Measurements from ENCODE around the gene ZNF611. TPM values are rescaled to one million over a fixed set of nuclear protein-coding genes. Genes with fewer than 3 reads are reported as not detected.
A peak's percentile ranks its signal among the peaks of the same experiment; 100 is the strongest.
"Not testable (repeated sequence)": the region's sequence is repeated elsewhere in the genome, so short reads cannot be mapped to it uniquely, and the experiment has no call there.

The ZNF611 gene
- total and polyA plus RNA-seq, 7 donors, result 1.4 to 9.2 (median 4.1) TPM

GRCh38 chr19:52691215-52691610, 43.6 kb downstream of the ZNF611 start:
- peaks cover 0 to 12% (median 0%) of the 10 kb centered on the region in 3 donors for H3K27me3 ChIP-seq (ENCODE audit: insufficient read depth in 3 of 3, low read length in 2 of 3)
- H3K4me3 ChIP-seq, result peak overlapping the region; percentile 69
- intact Hi-C loops (cut with DNase I), result loop anchor here in 1 of 2 donors (2.0 kb wide), 1 partner anchor 44 kb away; the partner anchor contains the start of gene ZNF611
- TF ChIP-seq CTCF (IDR thresholded peaks at IDR 0.05), result no peak
- DNase-seq (peak in 1 of 2 donors; percentile 15), ATAC-seq (no peak)
- no peaks in the 10 kb centered on the region for H3K36me3 ChIP-seq (ENCODE audit: insufficient read depth in 1 of 2, low read depth in 1 of 2)
- peak overlapping the region; percentile 72 for H3K27ac ChIP-seq
- peaks cover 4% of the 10 kb centered on the region for H3K4me1 ChIP-seq
- WGBS, 3 donors, result 22 to 26% (median 25%) methylated on average over 15 of the region's 15 CpGs
- H3K9me3 ChIP-seq, result no peaks in the 10 kb centered on the region

DNA sequence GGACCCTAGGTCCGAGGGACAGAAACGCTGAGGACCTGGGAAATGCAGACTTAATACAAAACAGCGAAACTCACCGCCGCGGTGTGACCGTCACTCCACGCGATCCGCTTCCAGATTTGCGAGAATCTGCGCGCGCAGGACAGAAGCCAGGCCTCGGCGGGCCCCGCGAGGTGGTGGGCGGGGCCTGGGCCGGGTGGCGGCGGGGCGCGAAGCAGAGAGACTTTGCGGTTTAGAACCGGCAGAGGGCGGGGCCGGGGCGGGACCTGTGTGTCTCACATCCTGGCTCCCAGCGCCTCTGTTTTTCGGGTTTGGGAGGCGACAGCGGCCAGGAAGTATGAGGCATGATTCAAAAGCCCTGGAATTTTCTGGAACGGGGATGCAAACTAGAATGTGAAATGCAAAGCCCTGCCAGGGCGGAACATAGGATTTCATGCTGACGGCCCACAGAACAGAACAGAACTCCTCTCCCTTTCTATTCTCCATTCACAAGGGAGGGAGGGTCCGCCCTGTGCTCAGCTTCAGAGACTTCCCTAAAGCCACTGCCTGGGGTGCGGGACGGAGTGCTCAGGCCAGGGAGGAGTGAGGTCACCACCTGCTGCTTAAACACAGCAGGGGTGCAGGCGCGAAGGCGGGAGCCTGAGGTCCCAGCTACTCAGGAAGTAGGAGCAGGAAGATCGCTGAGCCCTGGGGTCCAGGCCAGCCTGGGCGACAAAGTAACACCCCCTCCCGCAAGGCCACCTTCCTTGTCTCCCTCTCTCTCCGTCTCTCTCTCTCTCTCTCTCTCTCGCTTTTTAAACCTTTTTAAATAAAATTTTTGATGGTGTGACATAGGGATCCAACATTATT, 44.3 kb downstream of the ZNF611 start:
- Histone ChIP-seq H3K27ac (peak overlapping the region; percentile 72), H3K4me1 (peaks cover 4% of the 10 kb centered on the region), H3K4me3 (peak overlapping the region; percentile 69), H3K27me3 (ENCODE audit: insufficient read depth in 3 of 3, low read length in 2 of 3) (peaks cover 0 to 12% (median 0%) of the 10 kb centered on the region in 3 donors), H3K9me3 (no peaks in the 10 kb centered on the region), H3K36me3 (ENCODE audit: insufficient read depth in 1 of 2, low read depth in 1 of 2) (no peaks in the 10 kb centered on the region)
- peak; percentile 96 for DNase-seq
- 0 to 1% (median 1%) methylated on average over 40 to 47 of the region's 47 CpGs for WGBS, 3 donors
- ATAC-seq, result peak; percentile 98 to 99 (median 99)
- TF ChIP-seq CTCF (IDR thresholded peaks at IDR 0.05), result peak; percentile 30
- intact Hi-C loops (cut with DNase I), result loop anchor here in 1 of 2 donors (2.0 kb wide), 1 partner anchor 44 kb away; the partner anchor contains the start of gene ZNF611

- intact Hi-C loops (cut with DNase I), result loop anchor here in 1 of 2 donors (2.0 kb wide), 1 partner anchor 45 kb away; the partner anchor contains the start of gene ZNF611
- WGBS, 3 donors, result 0 to 1% (median 1%) methylated on average over 32 of the region's 32 CpGs
Measured at GRCh38 chr19:52689843-52690368, 44.9 kb downstream of the ZNF611 start.

GRCh38 chr19:52688925-52689796, 45.7 kb downstream of the ZNF611 start:
- intact Hi-C loops (cut with DNase I); H3K36me3 ChIP-seq (ENCODE audit: insufficient read depth in 1 of 2, low read depth in 1 of 2); ATAC-seq; DNase-seq; H3K4me1 ChIP-seq; H3K9me3 ChIP-seq: not testable (repeated sequence)
- Histone ChIP-seq H3K27ac (peak overlapping the region; percentile 72), H3K27me3 (ENCODE audit: insufficient read depth in 3 of 3, low read length in 2 of 3) (peaks cover 0 to 12% (median 0%) of the 10 kb centered on the region in 3 donors), H3K4me3 (peak overlapping the region; percentile 69)
- WGBS, 3 donors, result 26 to 31% (median 28%) methylated on average over 6 of the region's 6 CpGs

More at GRCh38 chr19:52689843-52690368, 44.9 kb downstream of the ZNF611 start:
- ATAC-seq, result peak; percentile 20 to 58 (median 46)
- TF ChIP-seq CTCF (IDR thresholded peaks at IDR 0.05), result no peak
- H3K9me3 ChIP-seq, result no peaks in the 10 kb centered on the region
- H3K4me3 ChIP-seq, result peak overlapping the region; percentile 69
- peak; percentile 50 to 64 for DNase-seq
- no peaks in the 10 kb centered on the region for H3K36me3 ChIP-seq (ENCODE audit: insufficient read depth in 1 of 2, low read depth in 1 of 2)
- peaks cover 4% of the 10 kb centered on the region for H3K4me1 ChIP-seq
- H3K27me3 ChIP-seq (ENCODE audit: insufficient read depth in 3 of 3, low read length in 2 of 3), result peaks cover 0 to 12% (median 0%) of the 10 kb centered on the region in 3 donors
- peak overlapping the region; percentile 72 for H3K27ac ChIP-seq
